Measurements from ENCODE around the gene WHRN. TPM values are rescaled to one million over a fixed set of nuclear protein-coding genes. Genes with fewer than 3 reads are reported as not detected.

The WHRN gene
- total RNA-seq, 4 donors from 2014 or later: 8.1 to 12.6 (median 10.7) TPM

DNA sequence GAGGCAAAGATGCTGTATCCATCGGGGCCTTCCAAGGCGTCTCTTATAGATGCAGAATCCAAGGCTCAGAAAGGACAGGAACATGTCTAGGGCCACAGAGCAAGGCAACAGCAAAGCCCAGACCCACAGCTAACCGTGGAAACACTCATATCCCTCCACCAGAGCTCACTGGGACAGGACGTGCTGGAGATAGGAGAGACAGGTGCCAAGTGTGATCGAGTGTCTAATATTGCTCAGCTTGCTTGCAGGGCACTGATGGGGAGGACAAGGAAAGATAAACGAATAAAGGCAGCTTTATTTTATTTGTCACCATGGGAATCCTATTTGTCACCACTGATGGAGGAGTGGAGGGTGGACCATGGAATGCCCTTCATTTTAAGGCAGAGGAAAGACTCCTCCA lies 73.5 kb downstream of the WHRN start:
- intact Hi-C loops (cut with DNase I): no loop called here
- no peak for DNase-seq (ENCODE audit: extremely low spot score)
- H3K4me3 ChIP-seq: no peak overlapping the region
- 84% methylated on average over 6 of the region's 6 CpGs for WGBS
- no peak overlapping the region for H3K27ac ChIP-seq (replicated peaks in 1 of 4)
- TF ChIP-seq EP300 (IDR thresholded peaks at IDR 0.05) (no peak), POLR2AphosphoS5 (IDR thresholded peaks at IDR 0.05) (no peak), POLR2A (IDR thresholded peaks at IDR 0.05; ENCODE audit: low read depth) (no peak)
- TF ChIP-seq, protein P1, sequence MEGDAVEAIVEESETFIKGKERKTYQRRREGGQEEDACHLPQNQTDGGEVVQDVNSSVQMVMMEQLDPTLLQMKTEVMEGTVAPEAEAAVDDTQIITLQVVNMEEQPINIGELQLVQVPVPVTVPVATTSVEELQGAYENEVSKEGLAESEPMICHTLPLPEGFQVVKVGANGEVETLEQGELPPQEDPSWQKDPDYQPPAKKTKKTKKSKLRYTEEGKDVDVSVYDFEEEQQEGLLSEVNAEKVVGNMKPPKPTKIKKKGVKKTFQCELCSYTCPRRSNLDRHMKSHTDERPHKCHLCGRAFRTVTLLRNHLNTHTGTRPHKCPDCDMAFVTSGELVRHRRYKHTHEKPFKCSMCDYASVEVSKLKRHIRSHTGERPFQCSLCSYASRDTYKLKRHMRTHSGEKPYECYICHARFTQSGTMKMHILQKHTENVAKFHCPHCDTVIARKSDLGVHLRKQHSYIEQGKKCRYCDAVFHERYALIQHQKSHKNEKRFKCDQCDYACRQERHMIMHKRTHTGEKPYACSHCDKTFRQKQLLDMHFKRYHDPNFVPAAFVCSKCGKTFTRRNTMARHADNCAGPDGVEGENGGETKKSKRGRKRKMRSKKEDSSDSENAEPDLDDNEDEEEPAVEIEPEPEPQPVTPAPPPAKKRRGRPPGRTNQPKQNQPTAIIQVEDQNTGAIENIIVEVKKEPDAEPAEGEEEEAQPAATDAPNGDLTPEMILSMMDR (IDR thresholded peaks at IDR 0.05): no peak
- no peaks in the 10 kb centered on the region for H3K9me3 ChIP-seq
- H3K27me3 ChIP-seq: no peaks in the 10 kb centered on the region
- H3K4me1 ChIP-seq: peaks cover 0 to 5% (median 0%) of the 10 kb centered on the region in 4 donors
- H3K36me3 ChIP-seq: no peaks in the 10 kb centered on the region

DNA sequence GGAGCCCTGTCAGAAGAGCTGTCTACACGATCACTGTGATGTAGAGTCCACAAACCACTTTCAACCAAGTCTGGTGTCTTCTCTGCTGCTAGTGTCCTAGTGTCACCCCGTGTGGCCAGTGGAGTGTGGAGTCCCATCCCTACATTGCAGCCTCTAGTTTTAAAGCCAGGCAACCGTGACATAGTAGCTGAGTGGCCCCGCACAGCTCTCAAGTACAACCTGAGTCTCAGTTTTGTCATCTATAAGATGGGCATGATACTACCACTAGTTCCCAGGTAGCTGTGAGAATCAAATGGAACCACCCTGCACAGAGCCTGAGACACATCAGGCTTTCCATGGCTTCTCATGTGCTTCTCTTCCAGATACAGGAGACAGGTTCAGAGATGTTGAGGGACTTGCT lies 74.3 kb downstream of the WHRN start:
- Histone ChIP-seq H3K4me1 (peaks cover 0 to 5% (median 0%) of the 10 kb centered on the region in 4 donors), H3K27ac (replicated peaks in 1 of 4) (no peak overlapping the region), H3K4me3 (no peak overlapping the region), H3K27me3 (no peaks in the 10 kb centered on the region), H3K9me3 (no peaks in the 10 kb centered on the region), H3K36me3 (peaks cover 0 to 3% (median 0%) of the 10 kb centered on the region in 4 donors)
- intact Hi-C loops (cut with DNase I): no loop called here
- no peak for TF ChIP-seq EP300 (IDR thresholded peaks at IDR 0.05)
- TF ChIP-seq POLR2AphosphoS5 (IDR thresholded peaks at IDR 0.05): no peak
- TF ChIP-seq, protein P1 (IDR thresholded peaks at IDR 0.05): no peak
- TF ChIP-seq POLR2A (IDR thresholded peaks at IDR 0.05; ENCODE audit: low read depth): no peak
- 95% methylated on average over 4 of the region's 4 CpGs for WGBS
- no peak for DNase-seq (ENCODE audit: extremely low spot score)

DNA sequence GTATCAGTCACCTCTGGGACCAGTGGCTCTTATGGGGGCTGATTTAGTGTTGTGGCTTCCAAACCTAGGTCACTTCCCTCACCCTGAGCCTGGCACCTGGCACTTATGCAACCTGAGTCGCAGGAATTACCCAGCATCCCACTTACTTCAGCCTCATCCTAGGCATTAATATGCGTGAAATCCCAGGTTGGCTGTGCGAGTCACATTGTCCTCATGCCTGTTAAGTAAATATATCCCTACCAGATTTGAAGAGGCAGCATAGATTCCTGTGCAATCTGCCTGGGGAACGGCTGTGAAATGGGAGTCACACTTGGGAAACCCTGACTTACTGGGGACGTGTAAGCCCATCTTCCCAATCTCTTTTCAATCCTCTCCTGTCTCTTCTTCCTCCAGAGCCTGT lies 74.8 kb downstream of the WHRN start:
- 83% methylated on average over 5 of the region's 5 CpGs for WGBS
- H3K4me1 ChIP-seq: peaks cover 0 to 5% (median 0%) of the 10 kb centered on the region in 4 donors
- intact Hi-C loops (cut with DNase I): no loop called here
- no peak overlapping the region for H3K4me3 ChIP-seq
- DNase-seq (ENCODE audit: extremely low spot score): no peak
- H3K27me3 ChIP-seq: no peaks in the 10 kb centered on the region
- peaks cover 0 to 6% (median 0%) of the 10 kb centered on the region in 4 donors for H3K36me3 ChIP-seq
- no peaks in the 10 kb centered on the region for H3K9me3 ChIP-seq
- no peak overlapping the region for H3K27ac ChIP-seq (replicated peaks in 1 of 4)
- TF ChIP-seq POLR2AphosphoS5 (IDR thresholded peaks at IDR 0.05) (no peak), POLR2A (IDR thresholded peaks at IDR 0.05; ENCODE audit: low read depth) (no peak), EP300 (IDR thresholded peaks at IDR 0.05) (no peak)
- TF ChIP-seq, protein P1 (IDR thresholded peaks at IDR 0.05): no peak

DNA sequence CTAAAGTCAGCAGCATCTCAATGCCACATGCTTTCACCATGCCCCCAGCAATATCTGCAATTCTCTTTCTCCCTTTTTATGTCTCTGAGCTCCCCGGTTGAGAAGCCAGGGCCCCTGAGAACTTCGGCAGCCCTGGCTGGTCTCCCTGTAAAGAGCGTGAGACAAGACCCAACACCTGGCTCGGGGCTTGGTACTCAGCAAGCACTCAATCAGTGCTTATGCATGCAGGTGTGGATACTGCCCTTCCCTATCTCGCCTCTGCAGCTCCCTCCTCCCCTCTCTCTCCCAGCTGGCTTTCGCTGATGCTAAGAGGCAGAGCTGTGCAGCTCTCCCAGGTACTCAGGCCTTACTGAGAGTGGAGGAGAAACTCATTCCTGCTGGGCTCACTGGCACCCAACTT lies 75.8 kb downstream of the WHRN start:
- Histone ChIP-seq H3K4me3 (no peak overlapping the region), H3K4me1 (peaks cover 0 to 5% (median 0%) of the 10 kb centered on the region in 4 donors), H3K27ac (replicated peaks in 1 of 4) (no peak overlapping the region), H3K9me3 (no peaks in the 10 kb centered on the region), H3K27me3 (no peaks in the 10 kb centered on the region), H3K36me3 (peaks cover 0 to 11% (median 3%) of the 10 kb centered on the region in 4 donors)
- TF ChIP-seq, protein P1 (IDR thresholded peaks at IDR 0.05): no peak
- no peak for TF ChIP-seq EP300 (IDR thresholded peaks at IDR 0.05)
- 92% methylated on average over 6 of the region's 6 CpGs for WGBS
- no peak for DNase-seq (ENCODE audit: extremely low spot score)
- intact Hi-C loops (cut with DNase I): no loop called here

DNA sequence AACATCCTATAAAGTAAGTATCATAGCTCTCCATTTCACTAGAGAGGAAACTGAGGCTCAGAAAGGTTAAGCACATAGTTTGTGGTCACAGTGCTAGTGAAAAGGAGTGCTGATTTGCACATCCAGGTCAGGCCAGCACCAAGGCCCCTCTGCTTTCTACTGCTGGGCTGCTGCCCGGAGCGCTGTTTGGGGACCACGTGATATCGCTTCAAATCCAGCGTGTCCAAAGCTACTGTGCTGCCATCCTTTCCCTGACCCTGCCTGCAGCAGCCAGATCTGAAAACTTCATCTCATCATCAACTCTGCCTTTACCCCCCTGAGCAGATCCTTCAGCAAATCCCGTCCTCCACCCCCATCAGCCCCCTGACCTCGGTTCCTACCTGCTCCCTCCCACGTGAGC lies 76.8 kb downstream of the WHRN start:
- H3K4me3 ChIP-seq: no peak overlapping the region
- intact Hi-C loops (cut with DNase I): no loop called here
- H3K27ac ChIP-seq (replicated peaks in 1 of 4): no peak overlapping the region
- no peaks in the 10 kb centered on the region for H3K4me1 ChIP-seq
- WGBS: 86% methylated on average over 8 of the region's 8 CpGs
- DNase-seq (ENCODE audit: extremely low spot score): no peak
- H3K27me3 ChIP-seq: no peaks in the 10 kb centered on the region
- H3K9me3 ChIP-seq: no peaks in the 10 kb centered on the region
- TF ChIP-seq POLR2AphosphoS5 (IDR thresholded peaks at IDR 0.05): no peak
- no peak for TF ChIP-seq POLR2A (IDR thresholded peaks at IDR 0.05; ENCODE audit: low read depth)
- TF ChIP-seq, protein P1 (IDR thresholded peaks at IDR 0.05): no peak
- no peak for TF ChIP-seq EP300 (IDR thresholded peaks at IDR 0.05)
- H3K36me3 ChIP-seq: peaks cover 0 to 22% (median 5%) of the 10 kb centered on the region in 4 donors
